GM21737 (cell line): ENCODE measurements around the gene ARMC9.
"Not testable (repeated sequence)": the region's sequence is repeated elsewhere in the genome, so short reads cannot be mapped to it uniquely, and the experiment has no call there.

Experiments
- ATAC-seq: cut with Tn5 transposase; IDR thresholded peaks from one replicate; pipeline ENCODE4 v1.9.1; 2021; ENCODE audit warnings: mild to moderate bottlenecking, moderate library complexity; ENCODE audit not compliant: unreplicated experiment

Gene ARMC9

DNA sequence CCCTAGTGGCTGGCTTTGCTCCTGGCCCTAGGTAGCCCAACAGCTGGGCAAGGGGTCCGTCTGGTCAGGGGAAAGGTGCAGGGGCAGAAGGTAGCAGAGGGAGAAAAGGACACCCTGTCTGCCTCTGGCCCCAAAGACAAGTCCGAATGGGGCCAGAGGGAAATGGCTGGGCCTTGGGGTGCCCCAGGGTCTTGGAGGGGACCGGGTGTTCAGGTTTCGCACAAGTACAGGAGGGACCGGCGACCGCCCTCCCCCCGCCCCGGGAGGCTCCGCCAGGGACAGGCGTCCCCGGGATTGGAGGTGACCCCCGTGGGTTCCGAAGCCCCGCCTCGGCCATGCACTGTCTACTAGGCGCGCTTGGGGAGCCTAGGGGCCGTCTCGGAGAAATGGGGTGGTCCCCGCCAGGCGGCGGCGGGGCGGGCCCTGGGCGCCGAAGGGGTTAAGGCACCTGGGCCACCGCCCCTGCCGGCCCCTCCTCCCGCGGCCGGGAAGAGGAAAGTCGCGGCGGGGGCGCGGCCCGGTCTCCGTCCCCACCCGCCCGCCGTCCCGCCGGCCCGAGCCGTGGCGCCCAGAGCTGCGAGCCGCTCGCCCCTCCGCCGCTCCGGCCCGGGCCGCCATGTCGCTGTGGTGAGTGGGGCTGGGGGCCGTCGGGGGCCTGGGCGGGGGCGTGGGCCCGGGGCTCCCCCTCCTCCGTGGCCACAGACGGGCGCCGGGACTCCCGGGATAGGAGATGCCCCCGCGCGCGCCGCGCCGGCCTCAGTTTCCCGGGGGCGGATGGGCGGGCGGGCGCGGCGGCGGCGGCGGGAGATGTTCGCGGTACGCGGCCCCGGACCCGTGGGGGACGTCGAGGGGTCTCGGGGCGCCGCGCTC lies 197.0 kb downstream of the ARMC9 start, which contains the start of gene B3GNT7:
Gene B3GNT7 (plus strand): TSS at position 523 of the 870 bp plus-strand sequence. CDS start 94 bp downstream, at position 617.
- ATAC-seq: no peak

DNA sequence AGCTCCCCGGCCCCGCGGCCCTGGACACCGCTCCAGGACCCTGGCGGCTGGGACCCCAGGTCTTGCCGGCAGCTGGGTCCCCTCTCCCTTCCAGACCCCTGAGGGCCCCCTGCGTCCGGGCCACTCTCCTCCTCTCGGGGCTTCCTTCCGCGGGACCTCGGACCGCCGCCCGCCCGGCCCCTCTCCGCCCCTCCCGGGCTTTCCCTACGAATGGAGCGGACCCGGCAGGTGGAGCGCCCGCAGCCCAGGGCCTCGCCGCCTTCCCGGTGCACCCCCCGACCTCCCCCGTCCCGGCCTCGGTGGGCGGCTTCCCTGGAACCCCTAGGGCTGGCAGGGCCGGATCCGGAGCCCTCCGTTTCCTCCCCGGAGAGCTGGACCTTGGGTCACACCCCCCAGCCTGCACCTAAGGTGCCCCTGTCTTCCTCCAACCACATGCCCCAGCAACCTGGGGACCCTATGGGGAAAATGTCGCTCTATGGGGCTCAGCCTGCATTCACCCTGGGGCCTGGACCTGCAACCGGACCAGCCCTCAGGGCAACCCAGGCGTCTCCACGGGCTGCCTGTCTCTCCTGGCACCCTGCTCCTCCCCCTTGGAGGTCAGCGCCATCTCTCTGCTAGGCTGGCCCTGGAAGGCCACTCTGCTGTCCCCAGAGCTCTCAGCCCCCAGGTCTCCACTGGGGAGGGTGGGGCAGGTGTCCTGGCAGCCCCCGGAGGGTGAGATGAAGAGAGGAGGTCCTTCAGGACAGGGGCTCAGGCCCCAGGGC lies 197.8 kb downstream of the ARMC9 start:
- no peak for ATAC-seq

DNA sequence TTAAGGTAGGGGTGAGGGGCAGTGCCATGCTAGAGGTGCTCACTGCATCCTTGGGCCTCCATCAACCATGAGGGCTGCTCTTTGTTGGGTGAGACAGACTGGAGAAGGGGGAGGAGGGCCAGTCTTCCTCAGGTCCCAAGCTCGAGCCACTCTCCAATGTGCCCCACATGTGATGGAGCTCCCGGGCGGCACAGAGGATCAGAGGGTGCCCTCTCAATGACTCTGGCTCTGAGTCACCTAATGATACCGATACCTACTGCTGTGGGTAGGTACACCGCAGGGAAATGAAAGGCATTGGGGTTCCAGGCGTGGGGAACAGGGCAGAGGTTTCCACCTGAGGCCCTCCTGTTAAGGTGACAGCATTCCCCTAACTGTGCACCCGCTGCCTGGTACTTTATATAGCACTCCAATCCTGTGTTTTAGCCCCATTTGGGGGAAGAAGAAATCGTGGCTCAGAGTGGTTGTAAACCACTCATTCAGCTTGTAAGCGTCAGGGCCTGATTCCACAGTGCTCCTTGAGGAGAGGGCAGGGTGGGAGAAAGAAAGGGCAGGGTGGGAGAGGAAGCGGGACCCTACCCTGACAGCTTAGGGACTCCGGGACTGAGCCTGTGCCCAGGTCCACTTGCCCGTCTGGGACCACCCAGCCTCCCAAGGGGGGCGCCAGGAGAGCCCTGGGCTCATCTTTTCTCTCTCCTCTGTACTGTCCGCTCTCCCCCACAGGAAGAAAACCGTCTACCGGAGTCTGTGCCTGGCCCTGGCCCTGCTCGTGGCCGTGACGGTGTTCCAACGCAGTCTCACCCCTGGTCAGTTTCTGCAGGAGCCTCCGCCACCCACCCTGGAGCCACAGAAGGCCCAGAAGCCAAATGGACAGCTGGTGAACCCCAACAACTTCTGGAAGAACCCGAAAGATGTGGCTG lies 198.8 kb downstream of the ARMC9 start:
- no peak for ATAC-seq

DNA sequence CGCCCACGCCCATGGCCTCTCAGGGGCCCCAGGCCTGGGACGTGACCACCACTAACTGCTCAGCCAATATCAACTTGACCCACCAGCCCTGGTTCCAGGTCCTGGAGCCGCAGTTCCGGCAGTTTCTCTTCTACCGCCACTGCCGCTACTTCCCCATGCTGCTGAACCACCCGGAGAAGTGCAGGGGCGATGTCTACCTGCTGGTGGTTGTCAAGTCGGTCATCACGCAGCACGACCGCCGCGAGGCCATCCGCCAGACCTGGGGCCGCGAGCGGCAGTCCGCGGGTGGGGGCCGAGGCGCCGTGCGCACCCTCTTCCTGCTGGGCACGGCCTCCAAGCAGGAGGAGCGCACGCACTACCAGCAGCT lies 199.5 kb downstream of the ARMC9 start:
- no peak for ATAC-seq

DNA sequence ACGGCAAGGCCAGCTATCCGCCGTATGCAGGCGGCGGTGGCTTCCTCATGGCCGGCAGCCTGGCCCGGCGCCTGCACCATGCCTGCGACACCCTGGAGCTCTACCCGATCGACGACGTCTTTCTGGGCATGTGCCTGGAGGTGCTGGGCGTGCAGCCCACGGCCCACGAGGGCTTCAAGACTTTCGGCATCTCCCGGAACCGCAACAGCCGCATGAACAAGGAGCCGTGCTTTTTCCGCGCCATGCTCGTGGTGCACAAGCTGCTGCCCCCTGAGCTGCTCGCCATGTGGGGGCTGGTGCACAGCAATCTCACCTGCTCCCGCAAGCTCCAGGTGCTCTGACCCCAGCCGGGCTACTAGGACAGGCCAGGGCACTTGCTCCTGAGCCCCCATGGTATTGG lies 200.2 kb downstream of the ARMC9 start:
- no peak for ATAC-seq

DNA sequence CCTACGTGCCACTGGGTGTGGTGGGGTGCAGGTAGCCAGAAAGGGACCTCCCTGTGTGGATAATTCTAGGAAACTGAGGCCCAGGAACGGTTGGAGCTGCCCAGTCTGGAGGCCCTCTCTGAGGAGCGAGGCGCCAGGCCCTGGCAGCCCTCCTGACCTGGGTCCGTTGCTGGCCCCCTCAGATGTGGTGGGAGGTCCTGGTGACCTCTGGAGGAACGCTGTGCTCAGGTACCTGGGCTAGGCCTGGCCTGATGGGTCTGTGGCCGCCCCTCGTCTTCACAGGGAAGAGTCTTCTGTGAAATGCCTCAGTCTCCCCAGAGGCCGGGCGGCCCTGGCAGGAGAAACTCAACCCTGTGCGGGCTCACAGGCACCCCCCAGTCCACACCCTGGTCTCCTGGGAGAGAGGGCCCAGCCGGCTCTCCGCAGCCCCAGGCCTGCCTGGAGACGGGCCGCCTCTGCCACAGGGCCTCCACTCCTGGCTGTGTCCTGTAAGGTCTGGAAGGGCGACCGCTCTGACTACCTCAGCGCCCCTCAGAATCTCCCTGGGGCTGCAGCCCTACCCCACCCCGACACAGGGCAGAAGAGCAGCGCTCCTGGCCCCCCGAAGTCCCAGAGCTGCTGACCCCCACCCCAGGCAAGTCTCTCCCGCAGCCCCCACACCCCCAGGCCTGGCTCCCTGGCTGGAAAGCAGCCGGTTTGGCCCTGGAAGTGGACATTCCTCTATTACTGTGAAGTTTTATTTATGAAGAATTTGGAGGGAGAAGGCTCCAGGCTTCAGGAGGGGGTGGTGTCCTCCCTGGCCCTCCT lies 200.8 kb downstream of the ARMC9 start:
- ATAC-seq: no peak

DNA sequence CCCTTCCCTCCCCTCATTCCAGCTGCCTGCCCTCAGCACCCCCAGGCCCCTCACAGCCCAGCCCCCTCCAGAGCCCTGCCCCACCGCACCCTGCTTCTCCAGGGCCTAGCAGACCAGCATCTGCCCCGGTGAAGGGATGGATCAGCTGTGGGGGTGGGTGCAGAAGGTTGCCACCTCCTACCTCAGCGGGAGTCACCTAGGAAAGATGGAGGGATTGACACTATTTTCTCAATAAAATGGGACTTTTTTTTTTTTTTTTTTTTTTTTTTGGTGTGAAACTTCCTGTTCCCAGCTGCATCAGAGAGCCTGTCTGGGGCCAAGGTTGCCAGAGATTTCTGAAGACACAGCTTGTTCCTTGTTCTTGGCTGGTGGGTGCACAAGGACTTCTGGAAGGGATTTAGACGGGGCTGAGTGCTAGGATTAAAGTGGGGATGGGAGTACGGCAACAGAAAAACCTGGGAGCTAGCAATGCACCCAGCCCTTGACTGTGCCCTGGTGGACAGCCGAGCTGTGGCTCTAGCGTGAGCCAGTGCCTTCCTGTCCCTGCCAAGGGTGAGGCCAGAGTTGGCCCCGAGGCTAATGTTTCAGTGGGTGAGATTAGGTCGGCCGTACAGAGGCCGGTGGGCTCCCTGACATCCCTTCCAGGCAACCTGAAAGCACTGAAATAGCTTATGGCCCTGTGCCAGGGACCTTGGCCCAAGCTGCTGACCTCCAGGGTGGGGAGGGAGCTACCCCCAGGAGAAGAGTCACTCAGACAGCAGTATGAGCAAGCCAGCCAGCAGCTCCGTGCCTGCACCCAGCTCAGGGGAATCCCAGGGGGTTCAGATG lies 201.6 kb downstream of the ARMC9 start:
- ATAC-seq: no peak

DNA sequence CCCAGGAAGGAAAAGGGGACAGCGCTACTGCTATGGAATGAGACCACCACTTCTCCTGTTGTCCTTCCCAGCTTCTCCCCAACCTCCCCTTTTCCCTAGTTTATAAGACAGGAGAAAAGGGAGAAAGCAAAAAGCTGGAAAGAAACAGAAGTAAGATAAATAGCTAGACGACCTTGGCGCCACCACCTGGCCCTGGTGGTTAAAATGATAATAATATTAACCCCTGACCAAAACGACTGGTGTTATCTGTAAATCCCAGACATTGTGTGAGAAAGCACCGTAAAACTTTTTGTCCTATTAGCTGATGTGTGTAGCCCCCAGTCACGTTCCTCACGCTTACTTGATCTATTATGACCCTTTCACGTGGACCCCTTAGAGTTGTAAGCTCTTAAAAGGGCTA lies 202.2 kb downstream of the ARMC9 start:
- not testable (repeated sequence) for ATAC-seq

DNA sequence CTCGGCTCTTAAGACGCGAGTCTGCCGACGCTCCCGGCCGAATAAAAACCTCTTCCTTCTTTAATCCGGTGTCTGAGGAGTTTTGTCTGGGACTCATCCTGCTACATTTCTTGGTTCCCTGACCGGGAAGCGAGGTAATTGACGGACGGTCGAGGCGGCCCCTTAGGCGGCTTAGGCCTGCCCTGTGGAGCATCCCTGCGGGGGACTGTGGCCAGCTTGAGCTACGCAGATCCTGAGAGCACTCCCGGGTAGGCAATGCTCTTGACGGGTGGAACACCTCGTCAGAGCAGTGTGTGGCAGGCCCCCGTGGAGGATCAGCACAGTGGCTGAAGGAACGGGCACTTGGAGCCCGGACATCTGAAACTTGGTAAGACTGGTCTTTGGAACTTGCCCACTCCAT lies 202.7 kb downstream of the ARMC9 start:
- not testable (repeated sequence) for ATAC-seq

DNA sequence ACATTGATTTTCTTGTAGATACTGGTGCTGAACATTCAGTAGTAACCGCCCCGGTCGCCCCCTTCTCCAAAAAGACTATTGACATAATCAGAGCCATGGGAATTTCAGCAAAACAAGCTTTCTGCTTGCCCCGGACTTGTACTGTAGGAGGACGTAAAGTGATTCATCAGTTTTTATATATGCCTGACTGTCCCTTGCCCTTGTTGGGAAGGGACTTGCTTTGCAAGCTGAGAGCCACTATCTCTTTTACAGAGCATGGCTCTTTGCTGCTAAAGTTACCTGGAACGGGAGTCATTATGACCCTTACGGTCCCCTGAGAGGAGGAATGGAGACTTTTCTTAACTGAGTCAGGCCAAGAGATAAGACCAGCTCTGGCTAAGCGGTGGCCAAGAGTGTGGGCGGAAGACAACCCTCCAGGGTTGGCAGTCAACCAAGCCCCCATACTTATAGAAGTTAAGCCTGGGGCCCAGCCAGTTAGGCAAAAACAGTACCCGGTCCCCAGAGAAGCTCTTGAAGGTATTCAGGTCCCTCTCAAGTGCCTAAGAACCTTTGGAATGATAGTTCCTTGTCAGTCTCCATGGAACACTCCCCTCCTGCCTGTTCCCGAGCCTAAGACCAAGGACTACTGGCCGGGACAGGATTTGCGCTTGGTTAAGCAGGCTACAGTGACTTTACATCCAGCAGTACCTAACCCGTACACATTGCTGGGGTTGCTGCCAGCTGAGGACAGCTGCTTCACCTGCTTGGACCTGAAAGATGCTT lies 205.2 kb downstream of the ARMC9 start:
- not testable (repeated sequence) for ATAC-seq

DNA sequence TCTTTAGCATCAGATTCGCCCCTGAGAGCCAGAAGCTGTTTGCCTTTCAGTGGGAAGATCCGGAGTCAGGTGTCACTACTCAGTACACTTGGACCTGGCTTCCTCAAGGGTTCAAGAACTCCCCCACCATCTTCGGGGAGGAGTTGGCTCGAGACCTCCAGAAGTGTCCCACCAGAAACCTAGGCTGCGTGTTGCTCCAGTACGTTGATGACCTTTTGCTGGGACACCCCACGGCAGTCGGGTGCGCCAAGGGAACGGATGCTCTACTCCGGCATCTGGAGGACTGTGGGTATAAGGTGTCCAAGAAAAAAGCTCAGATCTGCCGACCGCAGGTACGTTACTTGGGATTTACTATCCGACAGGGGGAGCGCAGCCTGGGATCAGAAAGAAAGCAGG lies 205.8 kb downstream of the ARMC9 start:
- ATAC-seq: not testable (repeated sequence)

DNA sequence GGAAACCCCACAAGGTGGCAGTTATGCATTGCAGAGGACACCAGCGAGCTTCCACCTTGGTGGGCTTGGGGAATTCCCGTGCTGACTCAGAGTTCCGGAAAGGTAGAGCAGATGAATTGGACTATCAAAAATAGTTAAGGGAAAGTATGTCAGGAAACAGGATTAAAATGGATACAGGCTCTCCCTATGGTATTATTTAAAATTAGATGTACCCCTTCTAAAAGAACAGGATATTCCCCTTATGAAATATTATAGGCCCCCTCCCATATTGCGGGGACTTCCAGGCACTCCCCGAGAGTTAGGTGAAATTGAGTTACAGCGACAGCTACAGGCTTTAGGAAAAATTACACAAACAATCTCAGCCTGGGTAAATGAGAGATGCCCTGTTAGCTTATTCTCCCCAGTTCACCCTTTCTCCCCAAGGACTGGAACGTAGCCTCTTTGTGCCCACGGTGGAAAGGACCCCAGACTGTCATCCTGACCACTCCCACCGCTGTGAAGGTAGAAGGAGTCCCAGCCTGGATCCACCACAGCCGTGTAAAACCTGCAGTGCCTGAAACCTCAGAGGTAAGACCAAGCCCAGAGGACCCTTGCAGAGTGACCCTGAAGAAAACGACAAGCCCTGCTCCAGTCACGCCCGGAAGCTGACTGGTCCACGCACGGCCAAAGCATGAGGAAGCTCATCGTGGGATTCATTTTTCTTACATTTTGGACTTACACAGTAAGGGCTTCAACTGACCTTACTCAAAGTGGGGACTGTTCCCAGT lies 207.4 kb downstream of the ARMC9 start:
- ATAC-seq: not testable (repeated sequence)

DNA sequence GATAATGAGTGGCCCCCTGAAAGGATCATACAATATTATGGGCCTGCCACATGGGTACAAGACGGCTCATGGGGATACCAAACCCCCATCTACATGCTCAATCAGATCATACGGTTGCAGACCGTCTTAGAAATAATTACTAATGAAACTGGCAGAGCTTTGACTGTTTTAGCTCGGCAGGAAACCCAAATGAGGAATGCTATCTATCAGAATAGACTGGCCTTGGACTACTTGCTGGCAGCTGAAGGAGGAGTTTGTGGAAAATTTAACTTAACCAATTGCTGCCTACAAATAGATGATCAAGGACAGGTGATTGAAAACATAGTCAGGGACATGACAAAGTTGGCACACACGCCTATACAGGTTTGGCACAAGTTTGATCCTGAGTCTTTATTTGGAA lies 209.3 kb downstream of the ARMC9 start:
- not testable (repeated sequence) for ATAC-seq

DNA sequence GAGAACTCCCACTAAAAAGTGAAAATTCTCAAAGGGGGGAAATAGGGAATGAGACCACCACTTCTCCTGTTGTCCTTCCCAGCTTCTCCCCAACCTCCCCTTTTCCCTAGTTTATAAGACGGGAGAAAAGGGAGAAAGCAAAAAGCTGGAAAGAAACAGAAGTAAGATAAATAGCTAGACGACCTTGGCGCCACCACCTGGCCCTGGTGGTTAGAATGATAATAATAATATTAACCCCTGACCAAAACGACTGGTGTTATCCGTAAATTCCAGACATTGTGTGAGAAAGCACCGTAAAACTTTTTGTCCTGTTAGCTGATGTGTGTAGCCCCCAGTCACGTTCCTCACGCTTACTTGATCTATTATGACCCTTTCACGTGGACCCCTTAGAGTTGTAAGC lies 209.9 kb downstream of the ARMC9 start:
- ATAC-seq: not testable (repeated sequence)

DNA sequence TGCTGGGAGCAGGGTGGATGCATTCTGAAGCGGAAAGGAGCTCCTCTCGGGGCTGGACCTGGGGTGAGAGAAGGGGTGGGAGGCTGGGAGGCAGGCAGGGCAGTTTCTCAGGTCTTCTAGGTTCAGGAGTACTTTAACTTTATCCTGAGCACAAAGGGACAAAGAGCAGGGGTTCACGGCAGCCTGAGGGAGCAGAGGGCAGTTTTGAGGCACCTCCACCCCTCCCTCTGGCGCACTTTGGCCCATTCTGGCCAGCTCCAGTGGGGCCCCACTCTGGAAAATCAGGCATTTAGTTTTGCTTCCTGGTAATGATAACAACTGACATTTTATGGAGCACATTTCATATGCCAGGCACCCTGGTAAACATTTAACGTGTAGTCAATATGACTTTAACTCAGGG lies 211.3 kb downstream of the ARMC9 start:
- no peak for ATAC-seq

DNA sequence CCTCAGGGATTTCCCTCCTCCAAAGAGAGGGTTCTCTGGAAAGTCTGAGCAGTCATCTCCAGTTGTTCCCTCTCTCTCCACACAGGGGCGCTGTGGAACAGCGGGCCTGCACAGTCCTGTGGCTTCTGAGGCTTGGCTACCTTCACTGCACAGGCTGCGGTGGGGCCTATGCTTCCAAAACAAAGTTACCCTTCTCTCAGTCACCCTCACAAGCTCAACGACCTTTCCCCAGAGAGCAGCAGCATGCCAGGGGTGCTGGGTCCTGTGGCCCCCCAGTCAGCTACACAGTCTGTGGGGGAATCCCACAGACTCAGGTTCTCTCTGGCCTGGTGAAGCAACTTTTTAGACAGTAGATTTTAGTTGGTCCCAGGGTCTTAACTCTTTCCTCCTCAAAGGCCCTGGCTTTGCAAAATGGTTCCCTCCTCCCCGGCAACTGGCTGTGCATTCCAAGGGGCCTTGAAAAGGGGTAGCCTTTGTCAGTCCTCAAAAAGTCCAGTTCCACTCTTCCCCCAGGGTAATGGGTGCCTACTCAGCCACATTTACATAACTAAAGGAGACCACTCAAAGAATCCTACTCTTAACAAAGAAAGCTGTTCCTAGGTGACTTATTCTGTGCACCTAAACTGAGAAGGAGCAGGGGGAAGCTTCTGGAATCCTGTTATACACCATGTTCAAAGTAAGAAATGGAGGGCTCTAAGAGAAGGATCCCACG lies 212.0 kb downstream of the ARMC9 start:
- no peak for ATAC-seq

DNA sequence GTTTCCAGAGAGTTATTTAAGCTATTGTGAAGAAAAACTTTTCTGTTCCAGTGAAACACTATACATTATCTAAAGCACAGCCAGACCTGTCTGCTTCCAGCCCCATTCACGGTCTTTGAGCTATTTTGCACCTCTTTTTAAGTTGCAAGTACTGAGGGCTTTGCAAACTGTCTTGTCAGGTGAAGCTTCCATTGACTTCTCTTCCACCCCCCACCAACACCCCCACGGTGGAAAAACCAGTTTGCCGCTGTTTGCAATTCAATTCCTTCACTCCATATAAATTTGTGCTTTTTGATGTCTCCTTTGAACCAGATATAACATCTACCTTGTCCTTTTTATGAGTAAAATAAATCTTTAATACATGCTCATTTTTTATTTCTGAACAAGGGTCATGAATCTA lies 212.8 kb downstream of the ARMC9 start:
- ATAC-seq: no peak
